Muscle layer of duodenum (tissue), 2 donors: Measurements from ENCODE around the gene MASTL.
"Not testable (repeated sequence)": the region's sequence is repeated elsewhere in the genome, so short reads cannot be mapped to it uniquely, and the experiment has no call there.

ENCODE experiments used
- H3K27ac ChIP-seq: one replicate; pipeline ENCODE4 v1.7.0; 2013; ENCODE audit warnings: mild to moderate bottlenecking, low read length
- H3K27me3 ChIP-seq: one replicate; pipeline ENCODE4 v1.7.0; 2013; ENCODE audit warnings: low read depth, mild to moderate bottlenecking, control low read depth, low read length
- H3K36me3 ChIP-seq, 2 donors: one replicate each; pipeline ENCODE4 v1.7.0; 2013; ENCODE audit warnings: low read length in 2 of 2, control low read depth in 1 of 2, mild to moderate bottlenecking in 1 of 2; ENCODE audit not compliant: insufficient read depth in 2 of 2, control insufficient read depth in 1 of 2
- H3K4me1 ChIP-seq, 2 donors: one replicate each; pipeline ENCODE4 v1.7.0; 2013; ENCODE audit warnings: low read length in 2 of 2, mild to moderate bottlenecking in 2 of 2, control low read depth in 1 of 2, moderate library complexity in 1 of 2; ENCODE audit not compliant: insufficient read depth in 2 of 2, control insufficient read depth in 1 of 2
- H3K4me3 ChIP-seq, 2 donors: one replicate each; pipeline ENCODE4 v1.7.0; 2013; ENCODE audit warnings: low read length in 2 of 2, low read depth in 1 of 2, mild to moderate bottlenecking in 1 of 2
- H3K9me3 ChIP-seq, 2 donors: one replicate each; pipeline ENCODE4 v1.7.0; 2013; ENCODE audit warnings: low read length in 2 of 2, control low read depth in 1 of 2, mild to moderate bottlenecking in 1 of 2; ENCODE audit not compliant: control insufficient read depth in 1 of 2
- donor health status: healthy.

MASTL gene

GRCh38 chr10:27155066-27155754, at the start of gene MASTL:
Gene MASTL (plus strand): TSS chr10:27155352. CDS start chr10:27155427, 75 bp downstream.
- Histone ChIP-seq H3K4me1 (peaks cover 12 to 20% of the 10 kb centered on the region in 2 donors), H3K27ac (peak within 1 kb of the TSS; percentile 100), H3K36me3 (peaks cover 0 to 16% of the 10 kb centered on the region in 2 donors), H3K27me3 (no peaks in the 10 kb centered on the region), H3K9me3 (no peaks in the 10 kb centered on the region), H3K4me3 (peak within 1 kb of the TSS; percentile 93 to 94)

GRCh38 chr10:27108165-27108564, 47.0 kb upstream of the MASTL start:
- no peak overlapping the region for H3K4me3 ChIP-seq
- H3K27ac ChIP-seq = no peak overlapping the region
- no peaks in the 10 kb centered on the region for H3K9me3 ChIP-seq
- no peaks in the 10 kb centered on the region for H3K27me3 ChIP-seq
- peaks cover 15 to 41% of the 10 kb centered on the region in 2 donors for H3K36me3 ChIP-seq
- no peaks in the 10 kb centered on the region for H3K4me1 ChIP-seq

GRCh38 chr10:27134371-27134770, 20.8 kb upstream of the MASTL start:
- H3K27me3 ChIP-seq = no peaks in the 10 kb centered on the region
- peaks cover 46 to 59% of the 10 kb centered on the region in 2 donors for H3K36me3 ChIP-seq
- H3K9me3 ChIP-seq = no peaks in the 10 kb centered on the region
- H3K4me3 ChIP-seq = no peak overlapping the region
- no peak overlapping the region for H3K27ac ChIP-seq
- no peaks in the 10 kb centered on the region for H3K4me1 ChIP-seq

GRCh38 chr10:27138277-27138676, 16.9 kb upstream of the MASTL start:
- Histone ChIP-seq H3K4me1 (no peaks in the 10 kb centered on the region), H3K4me3 (no peak overlapping the region), H3K27me3 (no peaks in the 10 kb centered on the region), H3K9me3 (no peaks in the 10 kb centered on the region), H3K27ac (no peak overlapping the region), H3K36me3 (peaks cover 32 to 40% of the 10 kb centered on the region in 2 donors)

GRCh38 chr10:27143686-27144085, 11.5 kb upstream of the MASTL start:
- no peaks in the 10 kb centered on the region for H3K9me3 ChIP-seq
- no peak overlapping the region for H3K4me3 ChIP-seq
- H3K4me1 ChIP-seq = no peaks in the 10 kb centered on the region
- H3K27ac ChIP-seq = no peak overlapping the region
- no peaks in the 10 kb centered on the region for H3K27me3 ChIP-seq
- H3K36me3 ChIP-seq = peaks cover 20 to 48% of the 10 kb centered on the region in 2 donors

- Histone ChIP-seq H3K4me3 (no peak overlapping the region), H3K27me3 (no peaks in the 10 kb centered on the region), H3K27ac (no peak overlapping the region), H3K36me3 (peaks cover 20 to 46% of the 10 kb centered on the region in 2 donors), H3K9me3 (no peaks in the 10 kb centered on the region), H3K4me1 (no peaks in the 10 kb centered on the region)
These were observed 9.2 kb upstream of the MASTL start for GRCh38 chr10:27145937-27146336.

- H3K36me3 ChIP-seq = peaks cover 16 to 38% of the 10 kb centered on the region in 2 donors
- no peaks in the 10 kb centered on the region for H3K27me3 ChIP-seq
- H3K4me3 ChIP-seq = no peak overlapping the region
- no peak overlapping the region for H3K27ac ChIP-seq
- H3K9me3 ChIP-seq = no peaks in the 10 kb centered on the region
- peaks cover 6 to 7% of the 10 kb centered on the region in 2 donors for H3K4me1 ChIP-seq
These were observed 7.5 kb upstream of the MASTL start for GRCh38 chr10:27147701-27148100.

GRCh38 chr10:27150261-27150660, 4.9 kb upstream of the MASTL start:
- H3K4me1 ChIP-seq = peaks cover 12 to 13% of the 10 kb centered on the region in 2 donors
- H3K36me3 ChIP-seq = peaks cover 16 to 29% of the 10 kb centered on the region in 2 donors
- no peaks in the 10 kb centered on the region for H3K9me3 ChIP-seq
- no peaks in the 10 kb centered on the region for H3K27me3 ChIP-seq
- H3K4me3 ChIP-seq = no peak overlapping the region
- H3K27ac ChIP-seq = no peak overlapping the region

- peak overlapping the region; percentile 93 to 94 for H3K4me3 ChIP-seq
- peaks cover 12 to 20% of the 10 kb centered on the region in 2 donors for H3K4me1 ChIP-seq
- H3K9me3 ChIP-seq = no peaks in the 10 kb centered on the region
- H3K36me3 ChIP-seq = peaks cover 2 to 8% of the 10 kb centered on the region in 2 donors
- no peaks in the 10 kb centered on the region for H3K27me3 ChIP-seq
- no peak overlapping the region for H3K27ac ChIP-seq
These were observed 2.5 kb upstream of the MASTL start for GRCh38 chr10:27152687-27153086.

- Histone ChIP-seq H3K27me3 (no peaks in the 10 kb centered on the region), H3K4me3 (peak overlapping the region; percentile 93 to 94), H3K9me3 (no peaks in the 10 kb centered on the region)
These were observed 1.8 kb upstream of the MASTL start for GRCh38 chr10:27153329-27153728.

GRCh38 chr10:27153845-27154193, 1.3 kb upstream of the MASTL start:
- H3K9me3 ChIP-seq = no peaks in the 10 kb centered on the region
- no peaks in the 10 kb centered on the region for H3K27me3 ChIP-seq
- peak overlapping the region; percentile 100 for H3K27ac ChIP-seq
- H3K4me3 ChIP-seq = peak overlapping the region; percentile 93 to 94
- H3K4me1 ChIP-seq = peaks cover 12 to 20% of the 10 kb centered on the region in 2 donors
- H3K36me3 ChIP-seq = peaks cover 0 to 10% of the 10 kb centered on the region in 2 donors

More at GRCh38 chr10:27153329-27153728, 1.8 kb upstream of the MASTL start:
- H3K4me1 ChIP-seq = peaks cover 12 to 20% of the 10 kb centered on the region in 2 donors
- H3K36me3 ChIP-seq = peaks cover 0 to 6% of the 10 kb centered on the region in 2 donors
- H3K27ac ChIP-seq = peak overlapping the region; percentile 100

- not testable (repeated sequence) for H3K9me3 ChIP-seq, H3K27ac ChIP-seq, H3K27me3 ChIP-seq
- peak overlapping the region; percentile 93 to 94 for H3K4me3 ChIP-seq
- H3K36me3 ChIP-seq = peaks cover 0 to 17% of the 10 kb centered on the region in 2 donors
- H3K4me1 ChIP-seq = peaks cover 12 to 20% of the 10 kb centered on the region in 2 donors
These were observed 1.4 kb downstream of the MASTL start for GRCh38 chr10:27156566-27156965.
